WTC11 (cell line): ENCODE data around the gene KISS1R. TPM values are rescaled to one million over a fixed set of nuclear protein-coding genes. Genes with fewer than 3 reads are reported as not detected.
A peak's percentile ranks its signal among the peaks of the same experiment; 100 is the strongest.

Source experiments
- ATAC-seq: fragments of 200-7000 bp; cut with Tn5 transposase; 2 replicates; pipeline ENCODE4 v1.10.0; 2021; ENCODE audit warnings: mild to moderate bottlenecking, moderate library complexity
- CTCF ChIA-PET: fragments of 300-600 bp; sonication (Branson Sonifier 250); formaldehyde crosslinking; loops from one replicate; lab custom pipeline; 2021; ENCODE audit warnings: antibody characterized with exemption; lab: Charles Lee
- POLR2A ChIA-PET: fragments of 350-600 bp; sonication (Branson Sonifier 250); formaldehyde crosslinking; loops from one replicate; lab custom pipeline; 2021; ENCODE audit warnings: antibody characterized with exemption; lab: Charles Lee
- DNase-seq: peaks from one replicate; pipeline ENCODE4 v3.0.0; 2021; ENCODE audit warnings: low spot score
- H3K27ac Mint-ChIP-seq: 2 replicates; pipeline ENCODE4 v1.8.0; 2021; ENCODE audit warnings: mixed read lengths
- H3K27me3 Mint-ChIP-seq: 2 replicates; pipeline ENCODE4 v1.8.0; 2021; ENCODE audit warnings: low read depth, mild to moderate bottlenecking, moderate library complexity, mixed read lengths
- H3K36me3 Mint-ChIP-seq: 2 replicates; pipeline ENCODE4 v1.8.0; 2021; ENCODE audit warnings: mixed read lengths
- H3K4me1 Mint-ChIP-seq: 2 replicates; pipeline ENCODE4 v1.8.0; 2022; ENCODE audit warnings: mixed read lengths
- H3K4me3 Mint-ChIP-seq: 2 replicates; pipeline ENCODE4 v1.8.0; 2021; ENCODE audit warnings: mild to moderate bottlenecking, moderate library complexity, mixed read lengths
- H3K9me3 Mint-ChIP-seq: 2 replicates; pipeline ENCODE4 v1.8.0; 2021; ENCODE audit warnings: mixed read lengths
- CBFB ChIP-seq: sonication (generic); formaldehyde crosslinking; IDR thresholded peaks from 2 replicates; pipeline ENCODE4 v1.8.1; 2022; ENCODE audit warnings: mild to moderate bottlenecking, low read depth, missing genetic modification reagents
- ERG ChIP-seq: fragments of 250-450 bp; sonication (Bioruptor Pico); IDR thresholded peaks from 2 replicates; pipeline ENCODE4 v1.8.0; 2021; ENCODE audit warnings: mild to moderate bottlenecking
- IRF2 ChIP-seq: sonication (generic); formaldehyde crosslinking; IDR thresholded peaks from 2 replicates; pipeline ENCODE4 v1.8.0; 2022; ENCODE audit warnings: low read depth, missing genetic modification reagents, borderline replicate concordance
- MAX ChIP-seq: sonication (generic); formaldehyde crosslinking; IDR thresholded peaks from 2 replicates; pipeline ENCODE4 v1.8.0; 2022; ENCODE audit warnings: mild to moderate bottlenecking, missing genetic modification reagents
- PRDM15 ChIP-seq: sonication (generic); formaldehyde crosslinking; IDR thresholded peaks from 2 replicates; pipeline ENCODE4 v1.8.0; 2022; ENCODE audit warnings: missing genetic modification reagents
- SP1 ChIP-seq: sonication (generic); formaldehyde crosslinking; conservative IDR thresholded peaks from 2 replicates; pipeline ENCODE4 v1.8.1; 2022; ENCODE audit warnings: missing genetic modification reagents
- TP53 ChIP-seq: sonication (generic); formaldehyde crosslinking; IDR thresholded peaks from 2 replicates; pipeline ENCODE4 v1.8.1; 2023; ENCODE audit warnings: mild to moderate bottlenecking, missing genetic modification reagents
- USF2 ChIP-seq: sonication (generic); formaldehyde crosslinking; IDR thresholded peaks from 2 replicates; pipeline ENCODE4 v1.8.1; 2023; ENCODE audit warnings: mild to moderate bottlenecking, missing genetic modification reagents, moderate library complexity
- ZNF121 ChIP-seq: sonication (generic); formaldehyde crosslinking; IDR thresholded peaks from 2 replicates; pipeline ENCODE4 v1.8.0; 2023; ENCODE audit warnings: missing genetic modification reagents
- ZNF232 ChIP-seq: sonication (generic); formaldehyde crosslinking; IDR thresholded peaks from 2 replicates; pipeline ENCODE4 v1.8.0; 2022; ENCODE audit warnings: mild to moderate bottlenecking, missing genetic modification reagents
- ZNF416 ChIP-seq: fragments of 250-450 bp; sonication (Bioruptor Pico); IDR thresholded peaks from 2 replicates; pipeline ENCODE4 v1.9.0; 2021; ENCODE audit warnings: mild to moderate bottlenecking, inconsistent platforms
- ZNF423 ChIP-seq: fragments of 250-450 bp; sonication (Bioruptor Pico); IDR thresholded peaks from 2 replicates; pipeline ENCODE4 v2.1.2; 2022; ENCODE audit warnings: mild to moderate bottlenecking, moderate library complexity
- ZNF425 ChIP-seq: fragments of 250-450 bp; sonication (Bioruptor Pico); conservative IDR thresholded peaks from 2 replicates; pipeline ENCODE4 v1.9.0; 2021; ENCODE audit warnings: mild to moderate bottlenecking
- total RNA-seq: library from RNA; stranded (reverse); gene quantifications from 3 replicates; pipeline ENCODE4 v1.2.3, GENCODE V29; 2021

KISS1R gene
- total RNA-seq, 1 experiment from 2014 or later = 2.9 TPM

- Mint-ChIP-seq H3K4me1 (no peaks in the 10 kb centered on the region), H3K36me3 (peaks cover 3% of the 10 kb centered on the region; the same call in 1 of the 2 replicates), H3K27ac (no peak overlapping the region), H3K27me3 (peaks cover 31% of the 10 kb centered on the region), H3K4me3 (peak overlapping the region; percentile 67), H3K9me3 (no peaks in the 10 kb centered on the region)
- POLR2A ChIA-PET = no interaction called here
- CTCF ChIA-PET = no interaction called here
- TF ChIP-seq ZNF425 (CRISPR knock-in tag) (no peak), ZNF423 (CRISPR knock-in tag) (peak; percentile 48; the same call in 1 of the 2 replicates)
- DNase-seq (no peak), ATAC-seq (no peak)
Observed at GRCh38 chr19:912181-913079, 4.7 kb upstream of the KISS1R start.

GRCh38 chr19:913080-913748 is 3.9 kb upstream of the KISS1R start, which contains the start of gene R3HDM4:
R3HDM4 (minus strand) TSS chr19:913219; CDS start chr19:913157, 62 bp downstream.
- DNase-seq (peak; percentile 64), ATAC-seq (peak; percentile 43)
- Mint-ChIP-seq H3K4me3 (peak within 1 kb of the TSS; percentile 70), H3K36me3 (peaks cover 3% of the 10 kb centered on the region; the same call in 1 of the 2 replicates), H3K27me3 (peaks cover 35% of the 10 kb centered on the region), H3K27ac (no peak within 1 kb of the TSS), H3K4me1 (no peaks in the 10 kb centered on the region), H3K9me3 (no peaks in the 10 kb centered on the region)
- POLR2A ChIA-PET = no interaction called here
- CTCF ChIA-PET = no interaction called here
- no peak for TF ChIP-seq MAX (CRISPR knock-in tag)
- TF ChIP-seq CBFB (CRISPR knock-in tag) = no peak
- TF ChIP-seq PRDM15 (CRISPR knock-in tag) = peak; percentile 83
- TF ChIP-seq SP1 = peak; percentile 82
- no peak for TF ChIP-seq IRF2 (CRISPR knock-in tag)
- TF ChIP-seq USF2 (CRISPR knock-in tag) = no peak
- no peak for TF ChIP-seq ZNF423 (CRISPR knock-in tag)
- TF ChIP-seq ZNF121 = no peak
- TF ChIP-seq ZNF416 = no peak
- no peak for TF ChIP-seq ERG (CRISPR knock-in tag)
- TF ChIP-seq ZNF232 (CRISPR knock-in tag) = no peak
- TF ChIP-seq TP53 = no peak
